ENCODE data around the gene PALD1. TPM values are rescaled to one million over a fixed set of nuclear protein-coding genes. Genes with fewer than 3 reads are reported as not detected.
A peak's percentile ranks its signal among the peaks of the same experiment; 100 is the strongest.

PALD1 gene
- total RNA-seq, 1 donor from 2014 or later, result 1.8 TPM

GRCh38 chr10:70514591-70514990 is 36.0 kb downstream of the PALD1 start:
- DNase-seq (ENCODE audit: low read depth) (no peak), FAIRE-seq (no peak)
- Histone ChIP-seq H3K36me3 (ENCODE audit: insufficient read depth, low read length) (no peaks in the 10 kb centered on the region), H3K4me3 (ENCODE audit: insufficient read depth, low read depth, low read length) (no peak overlapping the region), H3K9ac (ENCODE audit: low read length) (no peak overlapping the region), H3K4me1 (ENCODE audit: insufficient read depth, low read length) (peaks cover 19% of the 10 kb centered on the region), H3K4me2 (ENCODE audit: low read length) (no peak overlapping the region), H3K79me2 (ENCODE audit: insufficient read depth, low read length) (no peaks in the 10 kb centered on the region), H4K20me1 (ENCODE audit: insufficient read depth, low read length) (no peaks in the 10 kb centered on the region), H3K9me3 (ENCODE audit: insufficient read depth, low read depth, low read length) (no peaks in the 10 kb centered on the region), H2AFZ (ENCODE audit: low read depth, low read length) (no peak overlapping the region), H3K27me3 (ENCODE audit: insufficient read depth, low read length) (no peaks in the 10 kb centered on the region), H3K27ac (ENCODE audit: low read depth, low read length) (no peak overlapping the region)
- H3K4me3 Mint-ChIP-seq (ENCODE audit: unreplicated experiment), result no peak overlapping the region
- H3K27ac Mint-ChIP-seq (ENCODE audit: unreplicated experiment), result no peak overlapping the region
- TF ChIP-seq, protein P1, sequence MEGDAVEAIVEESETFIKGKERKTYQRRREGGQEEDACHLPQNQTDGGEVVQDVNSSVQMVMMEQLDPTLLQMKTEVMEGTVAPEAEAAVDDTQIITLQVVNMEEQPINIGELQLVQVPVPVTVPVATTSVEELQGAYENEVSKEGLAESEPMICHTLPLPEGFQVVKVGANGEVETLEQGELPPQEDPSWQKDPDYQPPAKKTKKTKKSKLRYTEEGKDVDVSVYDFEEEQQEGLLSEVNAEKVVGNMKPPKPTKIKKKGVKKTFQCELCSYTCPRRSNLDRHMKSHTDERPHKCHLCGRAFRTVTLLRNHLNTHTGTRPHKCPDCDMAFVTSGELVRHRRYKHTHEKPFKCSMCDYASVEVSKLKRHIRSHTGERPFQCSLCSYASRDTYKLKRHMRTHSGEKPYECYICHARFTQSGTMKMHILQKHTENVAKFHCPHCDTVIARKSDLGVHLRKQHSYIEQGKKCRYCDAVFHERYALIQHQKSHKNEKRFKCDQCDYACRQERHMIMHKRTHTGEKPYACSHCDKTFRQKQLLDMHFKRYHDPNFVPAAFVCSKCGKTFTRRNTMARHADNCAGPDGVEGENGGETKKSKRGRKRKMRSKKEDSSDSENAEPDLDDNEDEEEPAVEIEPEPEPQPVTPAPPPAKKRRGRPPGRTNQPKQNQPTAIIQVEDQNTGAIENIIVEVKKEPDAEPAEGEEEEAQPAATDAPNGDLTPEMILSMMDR (IDR thresholded peaks at IDR 0.05; ENCODE audit: insufficient read depth, low read depth, low read length), result no peak
- TF ChIP-seq EZH2 (IDR thresholded peaks at IDR 0.05; ENCODE audit: insufficient read depth, low read length), result no peak
- no peaks in the 10 kb centered on the region for H3K36me3 Mint-ChIP-seq (ENCODE audit: low read depth, unreplicated experiment)
- H3K27me3 Mint-ChIP-seq (ENCODE audit: low read depth, unreplicated experiment), result peaks cover 15% of the 10 kb centered on the region
- H3K9me3 Mint-ChIP-seq (ENCODE audit: unreplicated experiment), result no peaks in the 10 kb centered on the region
- H3K4me1 Mint-ChIP-seq (ENCODE audit: low read depth, unreplicated experiment), result peaks cover 18% of the 10 kb centered on the region

DNA sequence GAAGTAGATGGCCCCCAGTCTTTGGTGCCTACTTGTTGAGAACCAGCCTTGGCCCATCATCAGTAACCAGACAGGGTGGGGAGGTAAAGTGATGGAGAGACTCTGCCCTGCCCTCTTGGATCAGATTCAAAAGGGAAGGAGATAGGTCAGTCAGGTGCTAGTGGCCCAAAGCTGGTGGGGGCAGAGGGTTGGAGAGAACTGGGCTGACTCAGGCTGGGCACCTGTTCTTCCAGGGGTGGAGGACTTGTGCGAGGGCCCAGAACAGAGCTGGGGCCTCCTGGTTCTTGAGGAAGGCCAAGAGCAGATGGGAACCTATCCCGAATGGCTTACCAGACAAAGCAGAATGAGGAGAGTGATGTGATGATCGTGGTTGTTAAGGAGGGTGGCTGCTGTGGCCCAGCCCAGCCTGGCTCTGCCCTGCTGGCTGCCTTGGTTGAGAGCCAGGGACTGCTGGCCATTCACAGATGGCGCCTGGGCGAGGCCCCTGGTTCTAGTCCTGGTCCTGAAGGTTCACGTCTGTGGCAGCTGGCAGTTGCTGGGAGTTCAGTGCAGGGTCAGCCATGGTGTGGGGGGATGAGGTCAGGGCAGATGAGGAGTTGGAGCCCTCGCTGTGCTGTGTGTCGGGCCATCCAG is 36.6 kb downstream of the PALD1 start:
- DNase-seq (ENCODE audit: low read depth), result no peak
- TF ChIP-seq, protein P1 (IDR thresholded peaks at IDR 0.05; ENCODE audit: insufficient read depth, low read depth, low read length), result no peak
- no peak for TF ChIP-seq EZH2 (IDR thresholded peaks at IDR 0.05; ENCODE audit: insufficient read depth, low read length)
- Histone ChIP-seq H3K9ac (ENCODE audit: low read length) (no peak overlapping the region), H3K4me2 (ENCODE audit: low read length) (no peak overlapping the region), H2AFZ (ENCODE audit: low read depth, low read length) (no peak overlapping the region), H3K36me3 (ENCODE audit: insufficient read depth, low read length) (no peaks in the 10 kb centered on the region), H3K4me3 (ENCODE audit: insufficient read depth, low read depth, low read length) (no peak overlapping the region), H3K27ac (ENCODE audit: low read depth, low read length) (no peak overlapping the region), H3K27me3 (ENCODE audit: insufficient read depth, low read length) (no peaks in the 10 kb centered on the region), H3K79me2 (ENCODE audit: insufficient read depth, low read length) (no peaks in the 10 kb centered on the region), H4K20me1 (ENCODE audit: insufficient read depth, low read length) (no peaks in the 10 kb centered on the region), H3K9me3 (ENCODE audit: insufficient read depth, low read depth, low read length) (no peaks in the 10 kb centered on the region), H3K4me1 (ENCODE audit: insufficient read depth, low read length) (peaks cover 19% of the 10 kb centered on the region)
- Mint-ChIP-seq H3K9me3 (ENCODE audit: unreplicated experiment) (no peaks in the 10 kb centered on the region), H3K4me3 (ENCODE audit: unreplicated experiment) (no peak overlapping the region), H3K27me3 (ENCODE audit: low read depth, unreplicated experiment) (peaks cover 15% of the 10 kb centered on the region), H3K36me3 (ENCODE audit: low read depth, unreplicated experiment) (no peaks in the 10 kb centered on the region), H3K4me1 (ENCODE audit: low read depth, unreplicated experiment) (peaks cover 22% of the 10 kb centered on the region), H3K27ac (ENCODE audit: unreplicated experiment) (no peak overlapping the region)
- FAIRE-seq, result no peak

GRCh38 chr10:70518695-70519094 is 40.1 kb downstream of the PALD1 start:
- Mint-ChIP-seq H3K9me3 (ENCODE audit: unreplicated experiment) (no peaks in the 10 kb centered on the region), H3K27ac (ENCODE audit: unreplicated experiment) (peak overlapping the region; percentile 92), H3K4me3 (ENCODE audit: unreplicated experiment) (no peak overlapping the region), H3K36me3 (ENCODE audit: low read depth, unreplicated experiment) (no peaks in the 10 kb centered on the region), H3K27me3 (ENCODE audit: low read depth, unreplicated experiment) (peaks cover 24% of the 10 kb centered on the region), H3K4me1 (ENCODE audit: low read depth, unreplicated experiment) (peaks cover 14% of the 10 kb centered on the region)
- FAIRE-seq, result no peak
- Histone ChIP-seq H3K36me3 (ENCODE audit: insufficient read depth, low read length) (no peaks in the 10 kb centered on the region), H3K9me3 (ENCODE audit: insufficient read depth, low read depth, low read length) (no peaks in the 10 kb centered on the region), H3K4me3 (ENCODE audit: insufficient read depth, low read depth, low read length) (no peak overlapping the region), H3K9ac (ENCODE audit: low read length) (peak overlapping the region; percentile 15), H4K20me1 (ENCODE audit: insufficient read depth, low read length) (no peaks in the 10 kb centered on the region), H2AFZ (ENCODE audit: low read depth, low read length) (peak overlapping the region; percentile 4), H3K79me2 (ENCODE audit: insufficient read depth, low read length) (no peaks in the 10 kb centered on the region), H3K4me1 (ENCODE audit: insufficient read depth, low read length) (peaks cover 12% of the 10 kb centered on the region), H3K4me2 (ENCODE audit: low read length) (peak overlapping the region; percentile 54), H3K27me3 (ENCODE audit: insufficient read depth, low read length) (no peaks in the 10 kb centered on the region), H3K27ac (ENCODE audit: low read depth, low read length) (no peak overlapping the region)
- DNase-seq (ENCODE audit: low read depth), result peak; percentile 43
- TF ChIP-seq, protein P1 (IDR thresholded peaks at IDR 0.05; ENCODE audit: insufficient read depth, low read depth, low read length), result no peak
- no peak for TF ChIP-seq EZH2 (IDR thresholded peaks at IDR 0.05; ENCODE audit: insufficient read depth, low read length)
